Ovary (tissue), 1 donor: ENCODE data around the gene TLE4.

Experiments used
- EP300 ChIP-seq: sonication (generic); formaldehyde crosslinking; IDR thresholded peaks from one replicate; pipeline ENCODE4 v1.6.1; 2017; ENCODE audit warnings: antibody characterized with exemption
- POLR2A ChIP-seq: fragments of 450-650 bp; IDR thresholded peaks from one replicate; pipeline ENCODE4 v1.6.1; 2017; ENCODE audit warnings: antibody characterized with exemption, mild to moderate bottlenecking, moderate library complexity

DNA sequence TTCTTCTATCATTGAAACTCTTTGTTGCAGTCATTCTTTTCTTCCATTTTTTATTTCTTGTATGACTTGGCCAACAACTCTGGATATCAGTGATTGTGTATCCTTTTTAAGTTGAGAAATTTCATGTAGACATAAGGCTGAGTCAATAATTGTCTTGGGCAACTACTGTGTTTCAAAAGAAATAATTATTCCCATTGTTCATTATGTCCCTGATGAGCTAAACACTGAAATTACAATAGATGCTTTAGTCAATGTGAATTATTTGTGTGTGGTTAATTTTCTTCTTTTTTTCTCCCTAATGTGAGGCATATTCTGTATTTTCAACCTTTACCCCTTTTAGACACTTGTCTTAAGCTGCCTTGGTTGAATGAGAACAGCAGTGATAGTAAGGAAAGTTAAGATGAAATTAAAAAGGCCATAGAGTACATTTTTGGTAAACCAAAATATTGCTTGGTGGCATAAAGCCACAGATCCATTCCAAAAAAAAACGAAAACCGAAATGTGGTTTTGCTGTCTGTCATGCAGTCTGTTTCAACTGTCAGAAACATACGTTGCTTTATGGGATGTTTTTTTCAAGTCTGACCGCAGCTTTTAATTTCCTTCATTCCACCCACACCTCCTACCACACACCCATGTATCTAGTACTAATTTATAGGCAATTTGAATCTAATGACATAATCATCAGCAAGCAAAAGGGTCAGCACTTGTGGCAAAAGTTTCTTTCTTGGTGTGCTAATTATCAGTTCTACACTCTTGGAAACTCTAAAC, 21.1 kb downstream of the TLE4 start:
- TF ChIP-seq EP300: no peak
- no peak for TF ChIP-seq POLR2A
